HT-29 (cell line): ENCODE data around the gene NRXN3. TPM values are rescaled to one million over a fixed set of nuclear protein-coding genes. Genes with fewer than 3 reads are reported as not detected.

Source experiments
- DNase-seq: peaks from one replicate; pipeline ENCODE4 v3.0.0-alpha.2; 2015; ENCODE audit warnings: low spot score
- total RNA-seq: library from RNA; depleted of rRNA; stranded (reverse); fragments of >200 nt; shearing (Covaris generic); gene quantifications from 2 replicates; pipeline ENCODE4 v1.2.3, GENCODE V29; 2014

Gene NRXN3
- total RNA-seq, 1 experiment from 2014 or later: not detected

DNA sequence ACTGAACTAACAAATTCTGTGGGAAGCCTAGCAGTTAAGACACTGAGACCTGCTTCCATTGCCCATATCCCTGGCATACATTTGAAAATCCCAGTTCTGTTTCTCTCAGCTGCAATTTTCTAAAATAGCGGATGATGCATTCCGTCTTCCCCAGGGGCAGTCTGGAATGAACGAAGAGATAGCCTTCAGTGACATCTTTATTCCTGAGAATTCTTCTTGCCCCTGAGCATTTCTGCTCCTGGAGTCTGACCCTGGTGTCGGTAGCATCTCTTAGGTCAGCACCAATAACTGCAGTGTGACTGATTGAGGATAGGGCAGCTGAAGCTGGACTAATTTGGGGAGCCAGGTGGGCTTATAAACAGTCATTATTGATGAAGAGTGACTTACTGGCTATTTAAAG lies 1488.6 kb downstream of the NRXN3 start:
- DNase-seq: no peak

DNA sequence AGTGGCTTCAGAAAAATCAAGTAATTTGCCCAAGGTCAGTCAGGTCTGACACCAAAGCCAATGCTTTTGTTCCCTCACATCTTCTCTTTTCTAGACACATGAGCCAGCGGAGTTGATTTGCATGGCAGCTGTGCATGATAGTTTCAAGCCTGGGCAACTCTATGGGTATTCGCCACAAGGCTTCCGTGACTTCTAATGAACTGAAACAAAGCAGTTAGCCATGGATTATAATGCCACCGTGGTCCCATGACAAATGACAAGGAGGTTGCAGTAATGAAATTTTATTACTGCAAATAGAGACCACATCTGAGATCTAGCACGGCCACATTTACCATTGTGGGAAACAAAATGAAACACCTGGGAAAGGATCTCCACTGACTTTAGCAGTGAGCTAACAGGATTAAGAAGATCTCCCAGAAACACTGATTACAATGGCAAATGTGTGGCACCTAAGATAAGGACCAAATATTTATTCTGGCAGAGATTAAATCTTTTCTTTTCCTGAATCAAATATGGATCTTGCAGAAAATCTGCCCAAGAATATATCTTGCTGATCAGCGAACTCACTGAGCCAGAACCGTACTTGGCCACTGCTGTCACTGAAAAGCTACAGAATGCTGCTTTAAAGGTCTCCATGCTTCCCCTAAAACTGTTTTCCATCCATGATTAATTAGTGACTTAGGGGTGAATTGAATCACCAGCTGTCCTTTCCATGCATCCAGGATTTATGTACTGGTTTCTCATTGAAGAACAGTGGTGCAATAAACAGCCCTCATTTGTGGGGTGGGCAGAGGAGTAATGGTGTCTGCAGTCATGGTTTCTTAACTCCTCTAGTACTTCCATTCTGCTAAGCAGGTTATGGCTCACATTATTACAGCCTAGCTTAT lies 1490.1 kb downstream of the NRXN3 start:
- DNase-seq: no peak

DNA sequence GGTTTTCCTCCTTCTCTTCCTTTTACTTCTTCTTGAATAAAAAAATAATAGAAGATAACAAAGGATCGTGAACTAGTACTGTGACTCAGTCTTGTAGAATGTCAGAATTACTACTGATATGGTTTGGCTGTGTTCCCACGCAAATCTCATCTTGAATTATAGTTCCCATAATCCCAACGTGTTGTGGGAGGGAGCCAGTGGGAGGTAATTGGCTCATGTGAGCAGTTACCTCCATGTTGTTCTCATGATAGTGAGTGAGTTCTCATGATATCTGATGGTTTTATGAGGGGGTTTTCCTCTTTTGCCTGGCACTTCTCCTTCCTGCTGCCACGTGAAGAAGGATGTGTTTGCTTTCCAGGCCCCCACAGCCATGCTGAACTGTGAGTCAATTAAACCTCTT lies 1491.6 kb downstream of the NRXN3 start:
- no peak for DNase-seq

DNA sequence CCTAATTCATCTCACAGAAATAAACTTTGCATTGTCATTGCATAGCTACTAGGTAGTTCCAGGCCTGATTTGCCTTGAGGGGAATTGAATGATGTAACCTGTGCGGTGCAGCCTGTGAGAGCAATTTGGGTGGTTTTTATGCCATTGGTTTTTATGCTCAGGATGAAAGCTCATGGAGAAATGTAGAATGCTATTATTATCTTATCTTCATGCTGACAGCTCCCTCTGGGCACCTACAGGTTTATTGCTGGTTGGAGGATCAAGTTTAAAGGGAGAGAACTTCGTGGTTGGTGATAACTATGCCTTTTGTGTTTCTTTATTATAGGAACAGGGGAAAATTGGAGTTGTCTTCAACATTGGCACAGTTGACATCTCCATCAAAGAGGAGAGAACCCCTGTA lies 1493.3 kb downstream of the NRXN3 start:
- no peak for DNase-seq

DNA sequence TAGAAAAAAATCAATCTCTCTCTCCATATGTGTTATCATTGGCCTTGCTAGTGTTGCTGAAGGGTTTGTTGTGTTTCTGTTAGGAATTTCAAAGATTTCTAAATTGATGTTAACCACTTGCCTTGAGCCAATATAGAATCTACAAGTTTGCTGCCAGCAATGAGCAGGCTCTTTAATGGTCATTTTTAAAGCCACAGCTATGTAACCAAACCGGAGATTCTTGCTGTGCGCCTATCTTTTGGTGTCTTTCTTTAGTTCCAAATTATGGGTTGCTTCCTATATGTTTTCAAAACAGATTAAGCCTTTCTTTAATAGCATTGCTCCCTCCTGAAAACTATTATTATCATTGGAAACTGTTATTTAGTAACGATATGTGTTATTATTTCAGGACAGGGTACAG lies 1495.4 kb downstream of the NRXN3 start:
- DNase-seq: no peak

DNA sequence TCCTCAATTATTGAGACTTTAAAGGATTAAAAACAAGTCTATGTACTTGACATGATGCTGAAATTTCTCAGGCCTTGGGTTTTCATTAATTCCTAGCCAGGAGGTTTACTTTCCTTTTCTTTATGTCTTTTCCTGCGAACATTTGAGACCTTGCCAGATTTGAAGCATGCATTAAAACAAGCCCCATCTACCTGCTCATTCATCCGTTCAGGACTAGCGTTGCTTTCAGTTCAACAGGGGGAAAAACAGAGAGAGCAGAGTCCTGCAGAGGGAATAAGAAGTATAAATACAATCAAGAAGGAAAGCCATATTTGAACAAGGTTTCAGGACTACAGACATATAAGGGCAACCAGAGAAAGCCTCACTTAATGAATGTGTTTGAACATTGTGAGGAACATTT lies 1498.8 kb downstream of the NRXN3 start:
- no peak for DNase-seq

DNA sequence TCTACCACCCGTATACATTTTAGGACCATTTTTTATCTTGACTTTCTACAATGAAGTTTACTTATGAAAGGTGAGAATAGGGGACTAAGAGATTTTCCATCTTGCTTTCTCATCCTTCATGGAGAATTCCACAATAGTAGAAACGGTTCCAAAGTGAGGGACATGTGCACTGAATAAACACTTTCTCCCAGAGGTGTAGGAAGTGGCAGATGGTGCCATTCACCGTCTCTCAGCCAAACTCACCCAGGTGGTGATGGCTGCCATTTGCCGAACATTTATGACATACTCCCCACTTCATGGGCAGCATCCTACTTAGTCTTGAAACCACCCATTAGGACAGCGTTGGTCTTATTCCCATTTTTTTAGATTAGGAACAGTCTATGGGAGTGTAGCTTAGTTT lies 1500.6 kb downstream of the NRXN3 start:
- no peak for DNase-seq

DNA sequence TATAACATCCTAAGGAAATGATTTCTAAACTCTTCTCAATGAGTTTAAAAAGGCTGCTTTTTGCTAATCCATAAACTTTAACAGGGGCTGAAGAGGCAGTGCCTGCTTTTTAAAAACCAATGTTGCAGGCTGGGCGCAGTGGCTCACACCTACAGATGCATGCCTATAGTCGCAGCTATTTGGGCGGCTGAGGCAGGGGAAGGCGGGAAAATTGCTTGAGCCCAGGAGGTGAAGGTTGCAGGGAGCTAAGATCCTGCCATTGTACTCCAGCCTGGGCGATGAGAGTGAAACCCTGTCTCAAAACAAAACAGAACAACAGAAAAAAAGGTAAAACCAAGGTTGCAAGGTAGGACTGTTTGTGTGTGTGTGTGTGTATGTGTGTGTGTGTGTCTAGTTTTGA lies 1509.9 kb downstream of the NRXN3 start:
- no peak for DNase-seq

DNA sequence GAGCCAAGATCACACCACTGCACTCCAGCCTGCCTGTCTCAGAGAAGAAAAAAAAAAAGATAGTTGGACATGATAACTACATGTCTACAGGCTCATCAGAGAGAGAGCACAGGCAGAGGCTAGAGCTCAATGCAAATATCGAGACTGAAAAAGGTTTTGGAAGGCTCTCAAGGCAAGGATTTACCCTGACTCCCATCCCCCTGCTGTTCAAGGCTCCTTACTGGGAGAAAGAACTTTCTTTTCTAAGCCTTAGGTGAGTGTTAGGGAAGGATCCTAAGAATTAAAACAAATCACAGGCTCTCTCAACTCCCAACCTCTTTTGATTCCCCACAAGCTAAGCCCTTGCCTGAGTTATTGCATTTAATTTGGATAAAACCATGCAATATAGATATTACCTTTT lies 1516.0 kb downstream of the NRXN3 start:
- DNase-seq: no peak

DNA sequence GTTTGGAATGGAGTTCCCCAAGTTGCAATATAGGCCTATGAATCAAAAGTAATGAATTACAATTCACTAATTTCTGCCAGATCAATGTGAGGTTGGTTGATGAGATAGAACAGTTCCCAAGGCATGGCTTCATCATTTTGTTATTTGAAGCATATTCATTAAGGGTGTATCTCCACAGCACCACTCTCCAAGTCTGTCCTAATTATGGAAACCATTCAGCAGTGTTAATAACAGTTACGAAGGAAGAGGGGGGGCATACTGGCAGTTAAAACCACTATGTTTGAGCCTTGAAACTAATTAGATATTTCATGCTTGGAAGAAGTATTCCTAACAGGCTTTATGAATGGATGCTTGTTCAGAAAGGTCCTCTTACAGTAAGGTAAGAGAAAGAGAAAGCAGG lies 1520.8 kb downstream of the NRXN3 start:
- no peak for DNase-seq

DNA sequence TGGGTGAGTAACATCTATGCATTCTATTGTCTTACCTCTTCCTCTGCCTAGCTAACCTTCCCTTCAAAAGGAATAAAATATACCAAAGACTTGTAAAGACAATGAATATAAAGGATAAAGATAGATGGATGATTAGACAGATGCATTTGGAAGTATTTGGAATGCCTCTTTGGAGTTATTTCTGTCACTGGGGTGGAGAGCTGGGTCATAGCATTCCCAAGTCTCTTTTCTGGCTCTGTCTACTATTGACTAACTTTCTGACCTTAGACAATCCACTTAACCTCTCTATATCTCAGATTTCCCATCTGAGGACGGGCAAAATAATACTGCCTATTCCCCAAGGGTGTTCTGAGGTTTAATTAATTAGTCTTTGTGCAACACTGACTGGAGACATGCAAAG lies 1523.8 kb downstream of the NRXN3 start:
- DNase-seq: no peak

DNA sequence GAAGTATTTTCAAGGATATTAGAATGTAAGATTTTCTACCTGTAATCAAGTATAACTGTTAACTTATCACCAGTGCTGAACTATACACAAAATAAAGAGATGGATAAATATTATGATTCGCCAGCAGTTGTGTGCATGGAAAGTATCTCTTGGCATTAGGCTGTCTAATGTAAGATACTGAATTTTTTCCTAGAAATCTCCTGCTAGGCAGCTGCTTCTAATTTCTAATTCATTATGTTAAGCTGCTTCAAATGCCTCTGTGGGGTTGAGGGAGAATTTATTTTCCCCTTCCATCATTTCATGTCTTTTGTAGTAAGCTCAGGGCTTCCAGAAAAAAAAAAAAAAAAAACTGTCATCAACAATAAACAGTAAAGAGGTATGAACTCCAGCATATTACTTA lies 1525.1 kb downstream of the NRXN3 start:
- DNase-seq: no peak

DNA sequence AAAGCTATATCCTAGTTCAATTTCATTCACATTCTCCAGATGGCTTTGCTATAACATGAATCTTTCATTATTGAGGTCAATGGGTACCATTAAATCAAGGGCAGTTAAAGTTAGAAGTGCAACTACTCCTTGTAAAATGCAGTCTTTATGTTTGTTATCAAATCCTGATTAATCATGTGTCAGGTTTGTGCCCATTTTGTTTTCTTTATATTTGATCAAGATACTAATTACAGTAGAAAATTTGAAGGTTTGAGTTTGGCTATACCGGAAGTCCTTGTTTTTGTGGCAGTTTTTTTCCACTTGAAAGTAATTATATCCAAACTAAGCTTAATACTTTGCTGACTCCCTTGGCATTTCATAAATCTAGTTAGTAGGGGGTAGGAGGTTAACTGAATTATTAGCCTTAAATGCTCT lies 1528.1 kb downstream of the NRXN3 start:
- DNase-seq: no peak

DNA sequence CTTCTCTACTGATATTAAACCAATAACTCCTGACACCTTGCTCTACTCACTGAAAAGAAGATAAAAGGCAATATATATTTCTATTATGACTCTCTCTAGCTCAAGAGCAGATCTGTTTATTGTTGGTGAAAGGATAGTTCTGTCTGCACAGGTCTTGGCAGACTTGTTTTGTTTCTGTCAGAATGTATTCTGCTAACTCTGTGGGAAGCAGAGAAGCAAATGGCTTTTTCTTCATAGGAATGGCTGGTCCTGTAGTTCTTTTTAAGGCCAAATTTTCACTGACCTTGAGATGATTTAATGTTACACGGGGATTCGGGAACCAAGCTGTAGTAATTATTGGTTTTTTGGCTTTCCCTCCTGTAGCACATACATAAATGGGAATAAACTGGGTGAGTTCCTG lies 1529.0 kb downstream of the NRXN3 start:
- no peak for DNase-seq

DNA sequence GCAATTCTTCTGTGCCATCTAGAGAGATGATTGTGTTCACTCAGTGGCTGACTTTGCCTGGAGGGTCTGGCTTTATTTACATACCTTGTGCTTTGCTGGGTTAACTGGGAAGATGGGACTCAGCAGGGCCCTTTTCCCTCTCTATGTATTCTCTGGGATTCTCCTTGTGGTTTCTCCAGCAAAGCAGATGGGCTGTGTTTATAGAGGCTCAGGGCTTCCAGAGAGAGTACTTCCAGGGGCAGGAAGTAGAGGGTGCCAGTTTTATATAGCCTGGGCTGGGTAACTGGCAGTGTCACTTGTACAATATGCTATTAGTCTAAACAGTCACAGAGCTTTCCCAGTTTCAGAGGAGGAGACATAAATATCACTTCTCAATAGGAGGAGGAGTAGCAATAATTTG lies 1531.2 kb downstream of the NRXN3 start:
- no peak for DNase-seq

DNA sequence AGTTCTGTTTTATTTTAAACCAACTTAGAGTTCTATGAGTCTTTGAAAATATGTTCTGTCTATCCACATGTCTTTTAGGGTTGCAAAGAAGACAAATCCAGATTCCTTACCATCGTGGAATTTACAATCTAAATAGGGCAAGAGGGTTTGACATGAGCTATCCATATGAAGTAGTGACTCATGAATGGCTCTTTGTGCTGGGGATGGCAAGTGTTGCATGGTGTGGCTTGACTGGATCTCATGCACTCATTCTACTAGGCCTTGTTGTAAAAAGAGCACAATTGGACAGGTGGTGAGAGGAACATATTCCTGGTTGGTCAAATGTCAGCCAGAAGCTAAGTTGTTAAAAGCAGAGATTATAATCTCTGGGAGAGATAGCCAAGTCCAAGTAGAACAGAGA lies 1532.0 kb downstream of the NRXN3 start:
- DNase-seq: no peak

DNA sequence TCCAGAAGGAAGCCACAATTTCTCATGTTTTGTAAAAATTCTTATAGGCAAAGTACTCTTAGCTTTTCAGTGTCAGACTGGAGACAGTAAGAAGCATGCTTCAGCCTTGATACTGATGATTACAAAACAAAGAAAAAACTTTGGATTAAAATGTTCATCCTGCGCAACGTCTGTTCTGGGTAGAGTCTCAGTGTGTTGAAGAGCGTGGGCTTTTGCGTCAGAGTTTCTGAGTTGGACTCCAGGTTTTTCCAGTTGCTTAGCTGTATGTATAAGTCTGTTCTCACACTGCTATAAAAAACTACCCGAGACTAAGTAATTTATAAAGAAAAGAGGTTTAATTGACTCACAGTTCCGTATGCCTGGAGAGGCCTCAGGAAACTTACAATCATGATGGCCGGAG lies 1533.0 kb downstream of the NRXN3 start:
- no peak for DNase-seq

DNA sequence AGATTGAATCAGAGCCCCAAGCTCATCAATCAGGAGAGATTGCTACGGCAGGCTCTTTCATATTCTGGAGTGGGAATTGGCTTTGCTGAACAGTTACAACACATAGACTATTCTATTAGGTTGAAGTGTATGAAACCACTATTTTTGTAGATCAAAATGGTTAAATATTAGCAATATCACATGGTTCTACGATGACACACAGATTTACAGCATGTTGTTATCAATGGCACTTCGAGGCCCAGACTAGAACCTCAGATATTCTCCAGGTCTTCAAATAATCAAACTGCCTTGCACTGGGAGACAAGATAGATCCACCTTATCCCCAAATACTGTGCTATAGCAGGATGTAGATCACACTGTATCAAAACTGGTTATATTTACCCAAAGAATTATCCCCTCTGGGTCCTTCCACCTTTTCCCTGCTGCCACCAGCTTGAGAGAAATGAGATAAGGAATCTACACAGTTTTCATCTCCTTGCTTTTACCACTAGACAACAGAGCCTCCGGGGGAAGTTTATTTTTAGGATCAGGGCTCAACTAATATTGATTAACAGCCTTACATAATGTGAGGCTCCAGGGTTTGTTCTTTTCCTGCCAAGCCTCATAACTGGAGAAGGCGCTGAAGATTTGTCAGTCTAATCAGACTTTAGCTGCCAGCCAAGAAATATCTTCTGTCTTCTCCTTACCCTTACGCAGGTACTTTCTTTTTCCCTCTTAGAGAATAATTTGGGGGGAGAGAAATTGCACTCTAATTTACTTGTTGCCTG lies 1534.1 kb downstream of the NRXN3 start:
- no peak for DNase-seq

DNA sequence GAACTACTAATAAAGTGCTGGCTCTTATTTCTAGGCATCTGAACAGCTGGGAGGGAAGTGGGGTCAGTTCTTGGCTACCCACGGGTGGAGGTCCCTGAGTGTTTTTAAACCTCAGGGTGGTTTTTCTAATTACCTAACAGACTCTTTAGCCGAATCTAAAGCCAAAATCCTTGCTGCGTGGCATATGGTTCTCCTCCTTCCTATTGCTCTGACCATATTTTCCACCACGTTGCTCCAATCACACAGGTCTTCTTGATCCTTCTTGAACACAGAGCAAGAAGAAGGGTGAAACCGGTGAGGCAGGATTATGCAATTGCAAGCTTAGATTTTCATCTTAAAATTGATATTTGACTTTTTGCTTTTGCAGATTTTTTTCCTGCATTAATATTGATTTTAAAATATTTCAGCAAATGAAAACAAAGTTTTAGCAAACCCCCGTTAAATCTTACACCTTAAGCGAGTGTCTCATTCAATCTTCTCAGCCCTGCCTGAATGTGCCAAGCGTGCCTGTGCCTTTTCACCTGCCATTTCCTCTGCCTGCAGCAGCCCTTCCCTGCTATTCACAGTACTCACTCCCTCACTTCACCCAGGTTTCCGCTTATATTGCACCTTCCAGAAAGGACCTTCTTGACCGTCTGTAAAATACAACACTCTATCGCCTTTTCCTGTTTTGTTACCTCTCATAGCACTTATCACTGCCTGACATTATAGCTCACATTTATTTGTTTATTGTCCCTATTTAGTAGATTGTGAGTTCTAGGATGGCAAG lies 1535.1 kb downstream of the NRXN3 start:
- no peak for DNase-seq

DNA sequence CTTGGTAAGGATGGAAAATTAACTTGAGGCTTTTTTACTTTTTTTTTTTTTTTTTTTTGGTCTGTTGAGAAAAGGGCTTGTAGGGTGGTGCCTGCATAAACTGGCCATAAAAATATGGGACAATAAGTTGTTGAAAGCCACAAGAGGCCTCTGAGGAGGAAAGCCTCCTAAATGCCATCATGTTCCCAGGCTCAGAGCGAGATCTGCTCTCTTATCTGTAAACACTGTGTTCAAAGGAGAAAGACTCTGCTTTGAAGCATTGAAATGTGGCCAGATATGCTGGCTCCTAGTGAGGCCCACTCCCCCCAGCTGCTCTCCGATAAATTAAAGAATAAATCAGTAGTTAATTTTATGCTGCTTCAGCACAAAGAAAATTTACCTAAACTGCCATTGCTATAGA lies 1536.2 kb downstream of the NRXN3 start:
- DNase-seq: no peak

DNA sequence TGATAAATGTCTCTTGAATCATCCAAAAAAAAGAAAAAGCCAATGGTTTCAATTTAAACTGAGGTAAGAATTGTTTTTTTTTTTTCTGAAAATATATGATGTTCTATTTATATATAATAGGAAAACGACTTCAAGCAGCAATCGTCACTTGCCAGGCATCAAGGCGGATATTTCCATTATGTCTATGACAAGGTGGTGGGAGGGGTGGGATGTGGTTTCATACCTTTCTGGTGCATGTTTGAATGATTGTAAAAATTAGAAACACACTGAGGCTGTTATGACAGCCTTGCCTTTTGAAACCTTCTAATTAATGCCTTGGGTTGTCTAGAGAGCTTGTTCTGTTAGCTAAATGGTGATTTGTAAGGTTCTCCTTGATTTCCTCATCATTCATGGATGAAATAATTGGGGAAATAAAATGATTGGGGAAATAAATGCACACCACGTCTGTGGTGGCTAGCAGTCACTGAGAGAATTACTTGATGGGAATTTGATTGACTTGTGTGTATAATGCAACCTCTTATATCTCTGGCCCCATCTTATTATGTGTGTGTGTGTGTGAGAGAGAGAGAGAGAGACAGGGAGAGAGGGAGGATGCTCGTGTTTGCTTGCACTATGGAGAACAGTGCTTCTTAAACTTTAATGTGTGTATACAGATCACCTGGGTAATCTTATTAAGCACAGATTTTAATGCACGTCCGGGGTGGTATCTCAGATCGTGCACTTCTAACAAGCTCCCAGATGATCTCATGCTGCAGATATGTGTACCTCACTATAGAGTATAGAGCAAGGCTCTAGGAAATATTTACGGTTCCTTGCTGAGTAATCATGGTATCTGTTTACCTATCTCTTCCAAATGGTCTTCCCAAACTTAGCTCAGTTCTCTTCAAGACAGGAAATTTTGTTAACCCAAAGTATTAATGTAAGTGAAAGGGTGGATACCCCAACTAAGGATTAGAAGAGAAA lies 1538.5 kb downstream of the NRXN3 start:
- DNase-seq: no peak
